Activated CD8-positive, alpha-beta memory T cell treated with anti-CD3 and anti-CD28 coated beads for 24 hours (primary cell): ENCODE measurements around the gene BABAM2.
"Not testable (repeated sequence)": the region's sequence is repeated elsewhere in the genome, so short reads cannot be mapped to it uniquely, and the experiment has no call there.

Source experiments
- DNase-seq: peaks from one replicate; pipeline ENCODE4 v3.0.0-alpha.2; 2020

The BABAM2 gene

GRCh38 chr2:28084564-28084963 lies 194.0 kb downstream of the BABAM2 start:
- no peak for DNase-seq

- no peak for DNase-seq
These were observed 194.7 kb downstream of the BABAM2 start for GRCh38 chr2:28085201-28085600.

- no peak for DNase-seq
These were observed 196.1 kb downstream of the BABAM2 start for GRCh38 chr2:28086611-28087010.

GRCh38 chr2:28088970-28089369 lies 198.4 kb downstream of the BABAM2 start:
- no peak for DNase-seq

GRCh38 chr2:28089486-28089885 lies 199.0 kb downstream of the BABAM2 start:
- DNase-seq: no peak

- no peak for DNase-seq
These were observed 202.8 kb downstream of the BABAM2 start for GRCh38 chr2:28093308-28093707.

- DNase-seq: no peak
These were observed 203.2 kb downstream of the BABAM2 start for GRCh38 chr2:28093768-28094167.

GRCh38 chr2:28094739-28095138 lies 204.2 kb downstream of the BABAM2 start:
- no peak for DNase-seq

- DNase-seq: no peak
These were observed 205.1 kb downstream of the BABAM2 start for GRCh38 chr2:28095622-28096021.

GRCh38 chr2:28096421-28096820 lies 205.9 kb downstream of the BABAM2 start:
- DNase-seq: no peak

GRCh38 chr2:28098501-28099225 lies 208.1 kb downstream of the BABAM2 start:
- DNase-seq: no peak

- no peak for DNase-seq
These were observed 210.6 kb downstream of the BABAM2 start for GRCh38 chr2:28101123-28101522.

GRCh38 chr2:28101892-28102291 lies 211.4 kb downstream of the BABAM2 start:
- DNase-seq: no peak

- no peak for DNase-seq
These were observed 211.9 kb downstream of the BABAM2 start for GRCh38 chr2:28102455-28102874.

GRCh38 chr2:28103611-28104010 lies 213.1 kb downstream of the BABAM2 start:
- no peak for DNase-seq

GRCh38 chr2:28108143-28108542 lies 217.6 kb downstream of the BABAM2 start:
- no peak for DNase-seq

- DNase-seq: not testable (repeated sequence)
These were observed 223.2 kb downstream of the BABAM2 start for GRCh38 chr2:28113771-28114170.

- DNase-seq: no peak
These were observed 226.6 kb downstream of the BABAM2 start for GRCh38 chr2:28117104-28117596.

- DNase-seq: no peak
These were observed 229.1 kb downstream of the BABAM2 start for GRCh38 chr2:28119631-28120030.

- no peak for DNase-seq
These were observed 237.9 kb downstream of the BABAM2 start for GRCh38 chr2:28128281-28128950.

GRCh38 chr2:28129955-28130695 lies 239.6 kb downstream of the BABAM2 start:
- no peak for DNase-seq

GRCh38 chr2:28133778-28134177 lies 243.2 kb downstream of the BABAM2 start:
- DNase-seq: no peak

GRCh38 chr2:28134262-28134812 lies 243.8 kb downstream of the BABAM2 start:
- DNase-seq: no peak
